HepG2 (cell line): ENCODE measurements around the gene CALML6. TPM values are rescaled to one million over a fixed set of nuclear protein-coding genes. Genes with fewer than 3 reads are reported as not detected.

Experiments
- ATAC-seq: fragments of 200-7000 bp; cut with Tn5 transposase; 3 replicates; pipeline ENCODE4 v1.9.1; 2020; ENCODE audit warnings: mild to moderate bottlenecking, moderate library complexity
- BruUV-seq: library from RNA; stranded (reverse); fragments of 400-500 nt; replicated peaks from 2 replicates; lab custom pipeline; 2021; lab: Mats Ljungman, UMichigan
- CTCF ChIA-PET: fragments of 300-600 bp; formaldehyde crosslinking; extraction: SDS; loops from one replicate; lab custom pipeline; 2021; ENCODE audit warnings: low total read pairs, inconsistent platforms, low intra/inter-chr PET ratio; lab: Yijun Ruan, JAX
- POLR2A ChIA-PET: fragments of 350-600 bp; sonication (Branson Sonifier 250); formaldehyde crosslinking; loops from one replicate; lab custom pipeline; 2020; ENCODE audit warnings: antibody characterized with exemption, inconsistent platforms; lab: Yijun Ruan, JAX
- DNase-seq: peaks from one replicate; pipeline ENCODE4 v3.0.0-alpha.2; 2015; ENCODE audit warnings: low spot score
- FAIRE-seq: peaks from 3 replicates; lab custom pipeline; 2011; peaks lifted over from hg19 to GRCh38; lab: Jason Lieb, UNC
- H2AFZ ChIP-seq: one replicate; pipeline ENCODE4 v1.6.1; 2011; ENCODE audit warnings: low read length, inconsistent platforms
- H3K27ac ChIP-seq: fragments of 300-600 bp; 3 replicates; pipeline ENCODE4 v1.8.0; 2011; ENCODE audit warnings: mixed run types, mild to moderate bottlenecking, mixed read lengths, low read length, inconsistent platforms; ENCODE audit not compliant: insufficient read depth; ENCODE audit errors: extremely low read length
- H3K27me3 ChIP-seq, 2 experiments: fragments of 200-600 bp in 1 of 2; 2 replicates in 1 of 2; 3 replicates in 1 of 2; pipeline versions ENCODE4 v1.6.0 to v1.8.0; 2011; ENCODE audit warnings: low read length in 2 of 2, mild to moderate bottlenecking in 2 of 2, moderate library complexity in 2 of 2, inconsistent platforms in 1 of 2; ENCODE audit not compliant: insufficient read depth in 2 of 2, control insufficient read depth in 1 of 2
- H3K36me3 ChIP-seq, 2 experiments: fragments of 200-600 bp in 1 of 2; replicated peaks in 1 of 2; 2 replicates in 1 of 2; 3 replicates in 1 of 2; pipeline versions ENCODE4 v1.5.1 to v1.8.0; 2011; ENCODE audit warnings: low read length in 2 of 2, inconsistent platforms in 1 of 2; ENCODE audit not compliant: insufficient read depth in 2 of 2, control insufficient read depth in 1 of 2
- H3K4me1 ChIP-seq: 2 replicates; pipeline ENCODE4 v1.5.1; 2012; ENCODE audit warnings: low read length, inconsistent platforms; ENCODE audit not compliant: insufficient read depth
- H3K4me2 ChIP-seq: 2 replicates; pipeline ENCODE4 v1.6.0; 2011; ENCODE audit warnings: low read depth, low read length, inconsistent platforms
- H3K4me3 ChIP-seq, 3 experiments: fragments of 200-600 bp in 1 of 3; sonication (generic), shearing (Covaris generic) in 1 of 3; replicated peaks in 1 of 3; 2 replicates each; pipeline ENCODE4 v1.5.1; 2011 to 2016; ENCODE audit warnings: low read length in 3 of 3, inconsistent platforms in 2 of 3, low read depth in 2 of 3, mild to moderate bottlenecking in 2 of 3, control low read depth in 1 of 3, mixed read lengths in 1 of 3; ENCODE audit not compliant: insufficient read depth in 1 of 3
- H3K79me2 ChIP-seq: one replicate; pipeline ENCODE4 v1.6.1; 2011; ENCODE audit warnings: low read length, inconsistent platforms; ENCODE audit not compliant: insufficient read depth
- H3K9ac ChIP-seq: 2 replicates; pipeline ENCODE4 v1.6.0; 2011; ENCODE audit warnings: mild to moderate bottlenecking, low read depth, low read length, inconsistent platforms; ENCODE audit not compliant: insufficient read depth
- H3K9me3 ChIP-seq: 2 replicates; pipeline ENCODE4 v1.5.1; 2012; ENCODE audit warnings: mild to moderate bottlenecking, low read length
- H4K20me1 ChIP-seq: 2 replicates; pipeline ENCODE4 v1.6.0; 2011; ENCODE audit warnings: inconsistent platforms, mild to moderate bottlenecking, low read length, moderate library complexity; ENCODE audit not compliant: insufficient read depth
- AGO2 ChIP-seq: fragments of 200-400 bp; formaldehyde crosslinking; optimal IDR thresholded peaks from 2 replicates; pipeline ENCODE3; 2017; ENCODE audit warnings: mild to moderate bottlenecking, low read depth, low read length, moderate library complexity
- CBX2 ChIP-seq, 2 experiments: fragments of 200-600 bp in 1 of 2; sonication (generic); formaldehyde crosslinking in 1 of 2; IDR thresholded peaks; 2 replicates each; pipeline versions ENCODE4 v1.7.0 to v1.8.1; 2018 to 2022; ENCODE audit warnings: low read depth in 2 of 2, low read length in 1 of 2, mild to moderate bottlenecking in 1 of 2, missing genetic modification reagents in 1 of 2
- SAFB2 ChIP-seq: sonication (generic); formaldehyde crosslinking; IDR thresholded peaks from 2 replicates; pipeline ENCODE4 v1.5.1; 2020; ENCODE audit warnings: missing genetic modification reagents, low read depth, mild to moderate bottlenecking, borderline replicate concordance
- SP5 ChIP-seq: IDR thresholded peaks from 2 replicates; pipeline ENCODE4 v1.6.1; 2016; ENCODE audit warnings: low read depth, borderline replicate concordance
- ZNF180 ChIP-seq: sonication (generic); formaldehyde crosslinking; IDR thresholded peaks from 2 replicates; pipeline ENCODE4 v1.4.0; 2020; ENCODE audit warnings: low read depth, missing genetic modification reagents, borderline replicate concordance
- ZNF546 ChIP-seq: sonication (generic); formaldehyde crosslinking; conservative IDR thresholded peaks from 2 replicates; pipeline ENCODE4 v1.8.1; 2023; ENCODE audit warnings: mild to moderate bottlenecking, missing genetic modification reagents
- WGBS: methylation state at CpG from one replicate; pipeline ENCODE4 v1.1.6; 2017; ENCODE audit warnings: low lambda C conversion rate; 5-methylcytosine and 5-hydroxymethylcytosine counted together
- in situ Hi-C: cut with HindIII; loops from 2 replicates; pipeline ENCODE4 v1.10.0; 2017; ENCODE audit warnings: low pct_unique_long_range_greater_than_20kb; ENCODE audit not compliant: extremely low pct_ligation_motif_present
- intact Hi-C: fragments of 100-400 bp; cut with micrococcal nuclease; formaldehyde crosslinking; loops from one replicate; pipeline ENCODE4 v1.10.0; 2022; ENCODE audit not compliant: unreplicated experiment
- polyA plus RNA-seq, 8 experiments: library from polyadenylated mRNA; depleted of rRNA in 3 of 8; stranded (reverse) in 7 of 8; unstranded in 1 of 8; fragments of >200 nt; fragmentation: Illumina TruSeq in 4 of 8; extraction: Trizol in 4 of 8; gene quantifications; 2 replicates each; pipeline versions ENCODE4 v1.2.1 to v1.2.3, GENCODE V29; 2011 to 2016; ENCODE audit warnings: low read depth in 4 of 8, missing spikeins in 1 of 8, mixed read lengths in 1 of 8; ENCODE audit not compliant: insufficient read depth in 1 of 8
- total RNA-seq, 5 experiments: library from RNA; depleted of rRNA; stranded (reverse); fragments of >200 nt; fragmentation: Illumina TruSeq; extraction: Trizol; gene quantifications; 2 replicates each; pipeline ENCODE4 v1.2.3, GENCODE V29; 2016; ENCODE audit warnings: low read depth in 1 of 5

Gene CALML6
- total and polyA plus RNA-seq, 2 of the 13 experiments (the other 11 are each of a cell fraction or from before 2014, with no cell fraction given): 0.11 to 0.12 TPM

GRCh38 chr1:1956586-1957532, 41.8 kb downstream of the CALML6 start (continued):
- TF ChIP-seq SAFB2 (CRISPR knock-in tag): 0 out of 2 replicates have a peak, but pooled peaks have one; percentile 13
- TF ChIP-seq AGO2: peak; percentile 25

- in situ Hi-C loops: no loop called here
- CTCF ChIA-PET: no interaction called here
These were observed 42.5 kb downstream of the CALML6 start for GRCh38 chr1:1957533-1957961.

More at GRCh38 chr1:1957533-1957961, 42.5 kb downstream of the CALML6 start:
- Histone ChIP-seq H3K4me2 (no peak overlapping the region), H3K4me3 (no peak overlapping the region), H3K27ac (no peak overlapping the region), H3K36me3 (no peaks in the 10 kb centered on the region), H2AFZ (no peak overlapping the region), H3K9ac (no peak overlapping the region), H3K9me3 (no peaks in the 10 kb centered on the region), H3K4me1 (peaks cover 79% of the 10 kb centered on the region), H4K20me1 (no peaks in the 10 kb centered on the region), H3K79me2 (no peaks in the 10 kb centered on the region), H3K27me3 (peaks cover 0 to 42% of the 10 kb centered on the region in 2 experiments; a peak in 3 of 5 replicates)
- intact Hi-C loops: no loop called here
- 66% methylated on average over 5 of the region's 22 CpGs for WGBS
- POLR2A ChIA-PET: interaction anchor here (2.0 kb wide), 1 partner anchor 13 kb away, joined by 5 read pairs; no protein-coding TSS in a partner anchor
- ATAC-seq: no peak
- DNase-seq: no peak
- no TSS peak for BruUV-seq
- no peak for FAIRE-seq
- no peak for TF ChIP-seq CBX2 (IDR thresholded peaks at IDR 0.05; ENCODE audit: low read depth, low read length)
- TF ChIP-seq CBX2 (CRISPR knock-in tag; IDR thresholded peaks at IDR 0.05; ENCODE audit: low read depth): no peak
- no peak for TF ChIP-seq ZNF180
- no peak for TF ChIP-seq ZNF546 (CRISPR knock-in tag)
- TF ChIP-seq SP5 (CRISPR knock-in tag): no peak
